CD4-positive, alpha-beta T cell treated with Interleukin-10 for 1 hour (primary cell): ENCODE data around the gene FOXP2.
"Not testable (repeated sequence)": the region's sequence is repeated elsewhere in the genome, so short reads cannot be mapped to it uniquely, and the experiment has no call there.

Source experiments
- DNase-seq: peaks from one replicate; pipeline ENCODE4 v3.0.0-alpha.2; 2020

FOXP2 gene

GRCh38 chr7:114422507-114423501 is 8.2 kb downstream of the FOXP2 start:
- DNase-seq = no peak

DNA sequence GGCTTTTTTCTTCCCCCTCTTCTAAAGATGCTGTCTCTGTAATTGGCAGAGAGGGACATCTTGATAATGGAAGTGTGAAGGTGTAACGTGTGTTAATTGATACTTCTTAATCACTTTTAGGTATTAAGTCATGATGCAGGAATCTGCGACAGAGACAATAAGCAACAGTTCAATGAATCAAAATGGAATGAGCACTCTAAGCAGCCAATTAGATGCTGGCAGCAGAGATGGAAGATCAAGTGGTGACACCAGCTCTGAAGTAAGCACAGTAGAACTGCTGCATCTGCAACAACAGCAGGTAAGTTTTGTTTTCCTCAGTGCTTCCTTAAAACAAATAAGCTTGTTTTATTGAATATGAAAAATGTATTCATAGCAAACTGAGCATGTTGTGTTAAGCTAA is 11.8 kb downstream of the FOXP2 start:
- no peak for DNase-seq

GRCh38 chr7:114426824-114427223 is 12.2 kb downstream of the FOXP2 start:
- no peak for DNase-seq

DNA sequence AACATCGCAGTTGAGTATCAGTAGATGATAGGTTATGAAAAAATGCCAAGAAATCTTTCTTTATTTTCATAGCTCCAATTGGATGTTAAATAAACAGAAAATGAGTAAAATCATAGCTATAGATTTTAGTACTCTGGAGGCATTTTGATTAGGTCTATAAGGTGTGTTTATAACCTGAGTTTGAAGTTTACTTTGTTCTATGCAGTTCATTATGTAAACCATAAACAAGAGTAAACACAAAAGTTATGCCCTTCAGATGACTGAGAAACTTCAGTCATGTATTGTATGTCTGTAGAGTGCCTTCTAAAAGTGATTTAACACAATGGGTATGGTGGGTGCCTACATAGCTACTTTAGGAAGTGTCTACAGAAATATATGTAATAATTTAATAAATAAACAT is 13.6 kb downstream of the FOXP2 start:
- no peak for DNase-seq

- no peak for DNase-seq
These were observed 16.6 kb downstream of the FOXP2 start for GRCh38 chr7:114431189-114431588.

- DNase-seq = no peak
These were observed 17.4 kb downstream of the FOXP2 start for GRCh38 chr7:114432061-114432460.

- no peak for DNase-seq
These were observed 18.1 kb downstream of the FOXP2 start for GRCh38 chr7:114432703-114433102.

DNA sequence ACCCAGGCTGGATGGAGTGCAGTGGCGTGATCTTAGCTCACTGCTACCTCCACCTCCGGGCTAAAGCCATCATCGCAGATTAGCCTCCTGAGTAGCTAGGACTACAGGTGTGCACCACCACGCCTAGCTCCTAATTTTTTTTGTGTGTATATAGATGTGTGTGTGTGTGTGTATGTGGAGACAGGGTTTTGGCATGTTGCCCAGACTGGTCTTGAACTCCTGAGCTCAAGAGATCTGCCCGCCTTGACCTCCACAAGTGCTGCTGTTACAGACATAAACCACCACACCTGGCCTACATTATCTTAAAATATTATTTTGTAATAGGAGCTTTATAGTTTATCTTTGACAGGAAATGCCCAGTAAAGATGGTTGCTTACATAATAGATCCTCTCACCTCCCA is 25.0 kb downstream of the FOXP2 start:
- no peak for DNase-seq

- DNase-seq = not testable (repeated sequence)
These were observed 26.3 kb downstream of the FOXP2 start for GRCh38 chr7:114440927-114441326.

GRCh38 chr7:114444196-114444595 is 29.6 kb downstream of the FOXP2 start:
- DNase-seq = no peak

DNA sequence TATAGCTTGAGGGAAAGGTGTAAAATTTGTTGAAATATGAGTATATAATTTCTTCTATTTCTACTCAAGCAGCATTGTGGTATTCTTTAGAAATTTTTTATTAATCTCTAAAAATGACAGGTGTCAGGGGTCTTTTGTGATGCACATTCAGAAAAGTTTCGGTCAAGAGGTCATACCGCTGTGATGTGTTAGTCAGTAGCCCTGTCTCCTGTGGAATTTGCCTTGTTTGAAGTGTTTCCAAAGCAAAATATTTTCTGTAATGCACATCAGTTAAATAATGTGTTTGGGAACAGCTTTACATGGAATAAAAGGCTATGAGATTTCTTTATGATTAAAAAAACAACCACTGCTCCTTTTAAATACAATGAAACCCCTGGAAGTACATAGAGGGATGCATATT is 35.8 kb downstream of the FOXP2 start:
- no peak for DNase-seq

GRCh38 chr7:114459574-114459973 is 45.0 kb downstream of the FOXP2 start:
- no peak for DNase-seq

GRCh38 chr7:114460021-114460420 is 45.4 kb downstream of the FOXP2 start:
- no peak for DNase-seq

DNA sequence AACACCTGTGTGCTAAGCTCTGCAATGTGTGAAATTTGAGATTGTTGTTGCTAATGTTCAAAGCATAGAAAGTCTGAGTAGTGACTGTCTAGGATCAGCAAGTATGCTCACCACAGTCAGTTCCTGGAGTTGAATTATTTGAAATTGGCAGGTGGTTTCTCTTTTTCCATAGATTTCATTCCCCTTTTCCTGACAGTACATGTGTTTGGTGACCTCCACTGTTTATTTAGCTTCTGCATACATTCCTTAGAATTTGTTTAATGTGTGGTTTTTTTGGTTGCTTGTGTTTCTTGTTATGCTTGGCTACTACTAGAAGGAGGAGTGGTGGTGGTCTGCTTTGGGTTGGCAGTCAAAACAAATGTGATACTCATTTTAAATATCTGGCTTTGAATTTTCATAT is 52.3 kb downstream of the FOXP2 start:
- no peak for DNase-seq

DNA sequence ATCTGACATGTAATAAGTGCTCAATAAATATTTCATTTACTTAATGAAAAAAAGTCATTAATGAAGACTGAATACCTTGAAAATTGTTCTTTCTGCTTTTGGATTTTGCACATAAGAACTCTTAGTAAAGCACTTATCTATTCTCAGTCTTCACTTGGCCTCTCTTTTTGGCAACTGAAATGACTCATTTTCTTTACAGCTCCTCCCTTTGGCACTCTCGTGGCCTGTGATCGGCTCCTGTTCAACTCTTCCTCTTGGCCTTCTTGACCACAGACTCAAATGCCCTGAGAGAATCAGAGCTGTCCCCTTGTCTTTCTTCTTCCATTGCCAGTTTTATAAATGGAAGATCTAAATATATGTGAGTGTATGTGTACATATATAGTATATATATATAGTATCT is 54.2 kb downstream of the FOXP2 start:
- DNase-seq = no peak

GRCh38 chr7:114472896-114473512 is 58.4 kb downstream of the FOXP2 start:
- DNase-seq = no peak

DNA sequence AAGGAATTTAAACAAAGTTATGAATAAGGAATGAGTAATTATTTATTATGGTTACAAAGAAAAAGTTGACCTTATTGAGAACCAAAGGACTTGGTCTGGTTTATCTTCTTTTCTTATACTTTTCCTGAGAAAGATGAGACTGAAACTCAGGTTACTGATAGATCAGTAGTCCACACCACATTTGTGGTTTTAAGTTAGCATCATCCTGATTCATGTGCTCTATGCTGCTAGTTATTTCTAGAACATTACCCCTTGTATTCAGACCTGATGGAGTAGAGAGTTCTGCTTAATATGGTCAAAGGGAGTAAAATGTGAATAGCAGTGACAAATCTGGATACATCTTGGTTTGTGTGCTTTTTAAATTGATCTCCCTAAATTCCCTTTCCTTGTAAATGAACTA is 63.8 kb downstream of the FOXP2 start:
- DNase-seq = no peak

DNA sequence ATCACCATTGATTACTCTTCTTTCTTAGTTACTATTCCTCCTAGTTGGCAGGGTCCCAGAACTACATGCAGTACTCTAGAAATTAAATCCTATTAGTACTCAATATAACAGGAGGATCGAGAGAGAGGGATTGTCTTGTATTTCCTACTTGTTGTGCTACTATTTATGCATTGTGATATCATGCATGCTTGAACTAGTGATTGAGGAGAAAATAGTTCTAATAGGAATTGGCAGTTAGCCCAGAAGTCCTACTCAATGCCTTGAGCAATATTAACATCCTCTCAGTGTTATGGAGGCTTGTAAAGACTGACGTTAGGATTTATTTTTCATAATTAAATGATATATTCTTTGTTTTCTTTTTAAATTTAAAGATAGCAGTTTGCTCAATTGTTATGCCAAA is 67.4 kb downstream of the FOXP2 start:
- DNase-seq = no peak

DNA sequence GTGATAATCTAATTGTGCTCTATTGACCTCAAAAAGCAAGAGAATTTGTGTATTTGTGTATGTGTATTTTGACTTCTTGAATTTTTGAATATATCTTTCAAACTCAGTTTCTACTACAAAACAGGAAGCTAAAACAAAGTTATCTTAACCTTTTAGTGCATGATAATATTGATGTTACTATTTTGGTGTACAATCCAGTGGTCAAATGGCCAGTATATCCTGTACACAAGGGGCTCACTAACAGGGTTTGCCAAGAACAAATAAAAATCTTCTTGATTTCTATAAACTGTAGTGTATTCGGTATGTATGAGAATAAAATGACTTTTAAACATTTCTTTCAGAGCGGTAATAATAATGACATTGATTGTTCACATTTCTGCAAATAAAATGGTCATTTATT is 69.6 kb downstream of the FOXP2 start:
- no peak for DNase-seq

- DNase-seq = no peak
These were observed 72.6 kb downstream of the FOXP2 start for GRCh38 chr7:114487174-114487573.

GRCh38 chr7:114488696-114489095 is 74.1 kb downstream of the FOXP2 start:
- no peak for DNase-seq

- DNase-seq = not testable (repeated sequence)
These were observed 82.9 kb downstream of the FOXP2 start for GRCh38 chr7:114497491-114497890.

- DNase-seq = no peak
These were observed 88.0 kb downstream of the FOXP2 start for GRCh38 chr7:114502454-114503254.

DNA sequence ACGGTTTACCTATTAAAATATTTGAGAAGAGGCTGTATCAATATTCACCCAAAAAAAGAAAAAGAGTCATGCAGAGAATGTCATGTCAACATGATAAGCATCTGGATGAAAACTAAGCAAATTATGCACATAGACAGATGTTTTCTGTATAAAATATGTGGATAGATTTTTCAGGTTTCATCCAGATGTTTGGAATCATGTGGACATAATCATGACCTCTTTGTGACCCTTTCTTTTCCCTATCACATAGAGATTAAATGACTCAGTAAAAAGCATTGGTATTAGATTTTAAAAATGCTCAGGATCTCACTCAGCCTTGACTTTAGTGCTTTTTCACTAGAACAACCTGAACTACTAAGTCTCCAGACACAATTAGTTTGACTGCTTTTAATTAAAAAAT is 90.0 kb downstream of the FOXP2 start:
- no peak for DNase-seq
